ENCODE results near the gene WDR70. TPM values are rescaled to one million over a fixed set of nuclear protein-coding genes. Genes with fewer than 3 reads are reported as not detected.

Gene WDR70
- total RNA-seq, 1 experiment from 2014 or later = 31.3 TPM

DNA sequence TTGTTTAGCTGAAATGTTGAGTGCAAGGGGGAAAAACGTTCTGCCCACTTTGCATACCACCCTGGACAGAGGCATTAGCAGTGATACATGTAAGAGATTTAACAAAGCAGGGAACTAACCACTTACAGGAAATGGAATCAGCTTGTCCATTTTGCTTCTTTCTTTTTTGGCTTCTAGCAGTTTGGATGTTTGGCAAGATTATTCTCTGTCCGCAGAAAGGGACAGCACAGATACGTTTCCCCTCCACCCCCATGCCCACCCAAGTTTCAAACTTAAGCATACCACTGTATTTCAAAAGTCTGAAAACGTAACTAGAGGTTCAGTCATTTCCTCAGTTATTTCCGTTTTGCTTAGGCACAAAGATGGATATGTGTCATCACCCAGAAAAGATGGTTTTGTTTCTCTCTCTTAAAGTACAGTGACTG lies 342.3 kb downstream of the WDR70 start:
- Mint-ChIP-seq H3K4me3 (ENCODE audit: unreplicated experiment) (no peak overlapping the region), H3K9me3 (ENCODE audit: unreplicated experiment) (no peaks in the 10 kb centered on the region), H3K27me3 (ENCODE audit: insufficient read depth, unreplicated experiment) (no peaks in the 10 kb centered on the region), H3K36me3 (ENCODE audit: insufficient read depth, unreplicated experiment) (peaks cover 14% of the 10 kb centered on the region), H3K27ac (ENCODE audit: low read depth, unreplicated experiment) (no peak overlapping the region), H3K4me1 (ENCODE audit: insufficient read depth, unreplicated experiment) (peaks cover 24% of the 10 kb centered on the region)
- BruUV-seq (replicated peaks) = no TSS peak
- intact Hi-C loops (cut with micrococcal nuclease) = no loop called here
- ChIA-PET CTCF (interaction anchor here (0.6 to 1.8 kb wide), 3 partner anchors 9 to 469 kb away, joined by 3 to 4 read pairs (median 3); no protein-coding TSS in a partner anchor), POLR2A (interaction anchor here (0.7 kb wide), 1 partner anchor 106 kb away, joined by 3 read pairs; no protein-coding TSS in a partner anchor)
- no peak for DNase-seq (ENCODE audit: unreplicated experiment)
- TF ChIP-seq, protein P1, sequence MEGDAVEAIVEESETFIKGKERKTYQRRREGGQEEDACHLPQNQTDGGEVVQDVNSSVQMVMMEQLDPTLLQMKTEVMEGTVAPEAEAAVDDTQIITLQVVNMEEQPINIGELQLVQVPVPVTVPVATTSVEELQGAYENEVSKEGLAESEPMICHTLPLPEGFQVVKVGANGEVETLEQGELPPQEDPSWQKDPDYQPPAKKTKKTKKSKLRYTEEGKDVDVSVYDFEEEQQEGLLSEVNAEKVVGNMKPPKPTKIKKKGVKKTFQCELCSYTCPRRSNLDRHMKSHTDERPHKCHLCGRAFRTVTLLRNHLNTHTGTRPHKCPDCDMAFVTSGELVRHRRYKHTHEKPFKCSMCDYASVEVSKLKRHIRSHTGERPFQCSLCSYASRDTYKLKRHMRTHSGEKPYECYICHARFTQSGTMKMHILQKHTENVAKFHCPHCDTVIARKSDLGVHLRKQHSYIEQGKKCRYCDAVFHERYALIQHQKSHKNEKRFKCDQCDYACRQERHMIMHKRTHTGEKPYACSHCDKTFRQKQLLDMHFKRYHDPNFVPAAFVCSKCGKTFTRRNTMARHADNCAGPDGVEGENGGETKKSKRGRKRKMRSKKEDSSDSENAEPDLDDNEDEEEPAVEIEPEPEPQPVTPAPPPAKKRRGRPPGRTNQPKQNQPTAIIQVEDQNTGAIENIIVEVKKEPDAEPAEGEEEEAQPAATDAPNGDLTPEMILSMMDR (IDR thresholded peaks at IDR 0.05; ENCODE audit: unreplicated experiment) = no peak

DNA sequence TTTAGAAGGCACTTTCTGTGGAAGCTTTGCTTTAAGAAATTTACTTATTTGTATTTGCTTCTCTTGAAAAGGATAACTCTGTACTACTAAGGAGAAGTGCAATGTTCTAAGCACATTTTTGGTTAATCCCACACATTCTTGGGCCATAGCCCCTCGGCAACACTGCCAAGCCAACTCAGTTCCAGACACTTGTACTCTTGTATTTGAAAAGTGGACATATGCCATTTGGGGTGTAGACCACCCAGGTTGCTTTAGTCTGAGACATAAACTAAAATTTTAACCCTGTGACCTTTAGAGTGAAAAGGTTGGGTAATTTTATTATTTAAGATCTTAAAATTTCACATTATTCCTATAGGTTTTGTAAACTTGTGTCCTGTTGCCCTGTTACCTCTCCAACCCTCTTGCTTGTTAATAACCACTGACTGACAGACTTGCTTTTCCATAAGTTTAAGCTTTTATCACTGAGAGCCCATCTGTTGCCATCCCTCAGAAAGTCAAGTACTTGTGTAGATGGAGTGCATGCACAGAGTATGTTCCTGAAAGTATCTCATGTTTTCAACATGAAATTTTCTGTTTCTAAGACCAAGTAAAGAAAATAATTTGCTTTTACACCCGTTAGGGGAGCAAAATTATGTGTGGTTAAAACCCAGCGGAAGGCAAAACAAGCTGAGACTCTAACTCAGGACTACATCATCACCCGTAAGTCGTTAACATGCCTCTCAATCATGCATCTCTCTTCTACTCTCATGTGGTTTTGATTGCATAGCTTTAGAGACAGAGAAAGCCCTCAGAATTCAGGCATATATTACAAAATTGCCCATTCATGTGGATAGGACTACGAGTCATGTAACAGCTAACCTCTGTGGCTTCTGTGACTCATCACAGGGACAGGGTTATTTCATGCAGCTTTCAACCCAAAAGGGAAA lies 343.4 kb downstream of the WDR70 start:
- CTCF ChIA-PET = interaction anchor here (0.6 to 1.9 kb wide), 8 partner anchors 12 to 1510 kb away, joined by 3 to 14 read pairs (median 4); no protein-coding TSS in a partner anchor
- intact Hi-C loops (cut with micrococcal nuclease) = no loop called here
- peak; percentile 77 for DNase-seq (ENCODE audit: unreplicated experiment)
- BruUV-seq (replicated peaks) = no TSS peak
- no peak overlapping the region for H3K27ac Mint-ChIP-seq (ENCODE audit: low read depth, unreplicated experiment)
- peaks cover 19% of the 10 kb centered on the region for H3K4me1 Mint-ChIP-seq (ENCODE audit: insufficient read depth, unreplicated experiment)
- H3K9me3 Mint-ChIP-seq (ENCODE audit: unreplicated experiment) = no peaks in the 10 kb centered on the region
- TF ChIP-seq, protein P1 (IDR thresholded peaks at IDR 0.05; ENCODE audit: unreplicated experiment) = no peak
- no peaks in the 10 kb centered on the region for H3K27me3 Mint-ChIP-seq (ENCODE audit: insufficient read depth, unreplicated experiment)
- POLR2A ChIA-PET = interaction anchor here (0.7 to 1.4 kb wide), 4 partner anchors 16 to 107 kb away, joined by 3 to 4 read pairs (median 4); no protein-coding TSS in a partner anchor
- no peak overlapping the region for H3K4me3 Mint-ChIP-seq (ENCODE audit: unreplicated experiment)
- peaks cover 24% of the 10 kb centered on the region for H3K36me3 Mint-ChIP-seq (ENCODE audit: insufficient read depth, unreplicated experiment)

DNA sequence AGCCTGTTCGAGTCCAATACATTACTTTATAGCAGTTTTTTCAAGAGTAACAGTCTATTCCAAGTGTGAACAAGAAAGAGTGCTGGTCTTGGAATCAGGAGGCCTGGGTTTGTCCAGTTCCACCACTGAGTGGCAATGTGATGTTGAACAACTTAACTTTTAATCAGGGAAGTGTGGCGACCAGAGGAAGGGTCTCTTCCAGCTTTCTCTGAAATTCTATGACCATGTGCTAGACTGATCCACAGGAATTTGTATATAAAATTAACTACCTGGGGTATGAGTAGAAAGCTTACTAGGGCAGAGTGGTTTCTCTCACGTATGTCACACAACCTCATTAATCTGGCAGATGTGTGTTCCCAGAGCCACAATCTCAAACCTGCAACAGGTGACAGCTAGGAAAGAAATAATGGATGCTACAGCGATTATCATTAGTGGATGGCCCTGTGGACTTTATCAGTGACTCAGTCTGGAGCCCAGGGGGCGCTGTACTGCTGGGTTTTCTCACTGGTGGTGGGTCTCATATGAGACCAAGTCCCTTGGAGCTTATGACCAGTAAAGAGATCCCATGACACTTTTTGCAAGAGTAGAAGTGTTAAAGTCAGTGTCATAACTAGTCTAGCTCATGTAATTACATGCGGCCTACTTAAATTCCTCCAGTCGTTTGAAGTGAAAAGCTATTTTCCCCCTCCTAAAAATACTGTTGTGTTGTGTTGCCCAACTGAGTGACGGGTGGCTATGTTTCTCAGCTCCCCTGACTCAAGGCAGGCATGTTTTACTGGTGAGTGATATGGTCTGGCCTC lies 344.2 kb downstream of the WDR70 start:
- no peak overlapping the region for H3K27ac Mint-ChIP-seq (ENCODE audit: low read depth, unreplicated experiment)
- POLR2A ChIA-PET = interaction anchor here (0.6 to 1.4 kb wide), 4 partner anchors 9 to 55 kb away, joined by 3 to 4 read pairs (median 4); no protein-coding TSS in a partner anchor
- H3K4me3 Mint-ChIP-seq (ENCODE audit: unreplicated experiment) = no peak overlapping the region
- DNase-seq (ENCODE audit: unreplicated experiment) = peak; percentile 17
- H3K4me1 Mint-ChIP-seq (ENCODE audit: insufficient read depth, unreplicated experiment) = peaks cover 11% of the 10 kb centered on the region
- CTCF ChIA-PET = interaction anchor here (0.5 to 1.9 kb wide), 11 partner anchors 11 to 470 kb away, joined by 3 to 14 read pairs (median 4); no protein-coding TSS in a partner anchor
- H3K27me3 Mint-ChIP-seq (ENCODE audit: insufficient read depth, unreplicated experiment) = no peaks in the 10 kb centered on the region
- intact Hi-C loops (cut with micrococcal nuclease) = no loop called here
- BruUV-seq (replicated peaks) = no TSS peak
- H3K9me3 Mint-ChIP-seq (ENCODE audit: unreplicated experiment) = no peaks in the 10 kb centered on the region
- TF ChIP-seq, protein P1 (IDR thresholded peaks at IDR 0.05; ENCODE audit: unreplicated experiment) = peak; percentile 49
- peaks cover 29% of the 10 kb centered on the region for H3K36me3 Mint-ChIP-seq (ENCODE audit: insufficient read depth, unreplicated experiment)
